GM12872 (cell line): ENCODE results near the gene ANKRD29.

Experiments
- CTCF ChIP-seq: IDR thresholded peaks from 3 replicates; pipeline ENCODE4 v1.5.1; 2011; ENCODE audit warnings: low read depth, mild to moderate bottlenecking, low read length, moderate library complexity; ENCODE audit not compliant: insufficient read depth

Gene ANKRD29

GRCh38 chr18:23619388-23619881, 43.3 kb downstream of the ANKRD29 start:
- 0 out of 3 replicates have a peak, but pooled peaks have one; percentile 9 for TF ChIP-seq CTCF

GRCh38 chr18:23618862-23619387, 43.8 kb downstream of the ANKRD29 start:
- peak; percentile 37; the same call in 2 of the 3 replicates for TF ChIP-seq CTCF

GRCh38 chr18:23617412-23618014, 45.2 kb downstream of the ANKRD29 start:
- TF ChIP-seq CTCF: no peak

GRCh38 chr18:23616258-23616657, 46.5 kb downstream of the ANKRD29 start:
- no peak for TF ChIP-seq CTCF

- TF ChIP-seq CTCF: no peak
Measured at GRCh38 chr18:23614891-23615290, 47.8 kb downstream of the ANKRD29 start.

- TF ChIP-seq CTCF: no peak
Measured at GRCh38 chr18:23614413-23614812, 48.3 kb downstream of the ANKRD29 start.

GRCh38 chr18:23612434-23613090, 50.1 kb downstream of the ANKRD29 start:
- TF ChIP-seq CTCF: no peak
